ENCODE results near the gene RAD18. TPM values are rescaled to one million over a fixed set of nuclear protein-coding genes. Genes with fewer than 3 reads are reported as not detected.

Gene RAD18
- total RNA-seq, 4 donors from 2014 or later: 3.5 to 11.7 (median 10.7) TPM

DNA sequence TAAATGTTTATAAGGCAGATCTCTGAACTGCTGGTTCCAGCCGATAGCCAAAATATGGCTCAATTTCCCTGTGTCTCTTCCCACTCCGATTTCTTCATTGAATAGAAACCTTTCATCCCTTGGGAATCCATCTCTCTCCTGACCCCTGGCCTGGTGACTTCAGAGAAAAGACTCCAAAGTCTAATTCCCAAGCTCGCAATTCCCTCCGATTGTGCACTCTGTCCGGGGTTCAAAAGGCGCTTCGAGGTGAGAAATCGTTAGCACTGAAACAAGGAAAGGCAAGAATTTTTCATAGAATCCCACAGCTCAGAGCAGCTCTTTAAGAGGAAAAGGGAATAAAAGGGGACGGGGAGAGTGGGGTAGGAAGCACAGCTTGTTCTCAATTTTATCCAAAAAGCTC, 18.4 kb upstream of the RAD18 start:
- no peak overlapping the region for H3K4me3 ChIP-seq
- peaks cover 0 to 6% (median 0%) of the 10 kb centered on the region in 4 donors for H3K4me1 ChIP-seq
- H3K36me3 ChIP-seq: peaks cover 0 to 12% (median 0%) of the 10 kb centered on the region in 3 donors
- H3K27ac ChIP-seq: no peak overlapping the region
- DNase-seq (ENCODE audit: low spot score in 2 of 2): no peak
- peaks cover 0 to 8% of the 10 kb centered on the region in 2 donors for H3K27me3 ChIP-seq
- TF ChIP-seq EP300 (IDR thresholded peaks at IDR 0.05): no peak
- 37 to 42% methylated on average over 9 of the region's 9 CpGs for WGBS, 2 donors
- peaks cover 0 to 8% (median 0%) of the 10 kb centered on the region in 4 donors for H3K9me3 ChIP-seq

DNA sequence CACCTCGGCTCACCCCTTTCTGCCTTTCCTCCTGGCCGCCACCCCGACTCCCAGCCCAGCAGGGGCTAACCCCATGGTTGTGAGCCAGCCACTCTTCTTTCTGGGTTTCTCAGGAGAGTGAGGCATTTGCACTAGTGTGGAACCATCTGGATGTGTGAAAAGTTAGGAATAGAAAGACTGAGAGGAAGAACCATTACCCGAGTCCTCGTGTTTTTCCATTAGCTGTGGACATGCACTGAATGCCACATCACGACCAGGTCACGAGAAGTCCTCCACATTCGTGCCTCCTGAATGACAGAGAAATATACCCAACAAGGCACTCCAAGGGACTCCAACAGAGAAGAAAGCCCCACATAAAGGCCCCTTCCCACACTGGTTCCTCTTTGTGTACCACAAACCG, 18.0 kb upstream of the RAD18 start:
- Histone ChIP-seq H3K27me3 (peaks cover 0 to 8% of the 10 kb centered on the region in 2 donors), H3K36me3 (peaks cover 0 to 12% (median 0%) of the 10 kb centered on the region in 3 donors), H3K4me1 (peaks cover 0 to 6% (median 0%) of the 10 kb centered on the region in 4 donors), H3K4me3 (no peak overlapping the region), H3K9me3 (peaks cover 0 to 8% (median 0%) of the 10 kb centered on the region in 4 donors), H3K27ac (no peak overlapping the region)
- TF ChIP-seq EP300 (IDR thresholded peaks at IDR 0.05): no peak
- no peak for TF ChIP-seq POLR2A (IDR thresholded peaks at IDR 0.05)
- TF ChIP-seq, protein P1, sequence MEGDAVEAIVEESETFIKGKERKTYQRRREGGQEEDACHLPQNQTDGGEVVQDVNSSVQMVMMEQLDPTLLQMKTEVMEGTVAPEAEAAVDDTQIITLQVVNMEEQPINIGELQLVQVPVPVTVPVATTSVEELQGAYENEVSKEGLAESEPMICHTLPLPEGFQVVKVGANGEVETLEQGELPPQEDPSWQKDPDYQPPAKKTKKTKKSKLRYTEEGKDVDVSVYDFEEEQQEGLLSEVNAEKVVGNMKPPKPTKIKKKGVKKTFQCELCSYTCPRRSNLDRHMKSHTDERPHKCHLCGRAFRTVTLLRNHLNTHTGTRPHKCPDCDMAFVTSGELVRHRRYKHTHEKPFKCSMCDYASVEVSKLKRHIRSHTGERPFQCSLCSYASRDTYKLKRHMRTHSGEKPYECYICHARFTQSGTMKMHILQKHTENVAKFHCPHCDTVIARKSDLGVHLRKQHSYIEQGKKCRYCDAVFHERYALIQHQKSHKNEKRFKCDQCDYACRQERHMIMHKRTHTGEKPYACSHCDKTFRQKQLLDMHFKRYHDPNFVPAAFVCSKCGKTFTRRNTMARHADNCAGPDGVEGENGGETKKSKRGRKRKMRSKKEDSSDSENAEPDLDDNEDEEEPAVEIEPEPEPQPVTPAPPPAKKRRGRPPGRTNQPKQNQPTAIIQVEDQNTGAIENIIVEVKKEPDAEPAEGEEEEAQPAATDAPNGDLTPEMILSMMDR (IDR thresholded peaks at IDR 0.05): no peak
- no peak for DNase-seq (ENCODE audit: low spot score in 2 of 2)
- WGBS, 2 donors: 73% methylated on average over 9 of the region's 9 CpGs

DNA sequence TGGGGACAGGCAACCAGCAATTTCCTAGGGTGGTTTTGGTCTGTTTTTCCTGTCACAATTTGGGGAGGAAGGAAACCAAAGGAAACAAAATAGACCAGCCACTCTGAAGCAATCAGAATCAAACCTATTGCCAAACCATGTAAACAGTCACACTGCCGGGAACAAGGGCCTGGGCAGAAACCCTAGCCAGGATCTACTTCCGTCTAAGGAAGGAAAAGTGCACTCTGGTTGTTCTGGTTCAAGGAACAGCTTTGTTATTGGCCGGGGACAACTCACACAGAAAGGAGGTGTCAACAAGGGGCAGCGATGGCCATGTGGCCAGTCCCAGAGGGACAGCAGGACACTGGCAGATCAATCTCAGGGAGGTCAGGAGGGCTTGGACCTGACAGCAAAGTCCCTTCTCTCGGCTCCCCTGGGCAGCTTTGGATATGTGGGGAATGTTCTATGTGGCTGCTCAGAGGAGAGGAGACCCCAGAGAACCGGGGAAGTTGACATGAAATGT, 17.5 kb upstream of the RAD18 start:
- no peak for DNase-seq (ENCODE audit: low spot score in 2 of 2)
- Histone ChIP-seq H3K4me1 (peaks cover 0 to 6% (median 0%) of the 10 kb centered on the region in 4 donors), H3K36me3 (peaks cover 0 to 12% (median 0%) of the 10 kb centered on the region in 3 donors), H3K27me3 (peaks cover 0 to 11% of the 10 kb centered on the region in 2 donors), H3K27ac (no peak overlapping the region), H3K9me3 (peaks cover 0 to 8% (median 0%) of the 10 kb centered on the region in 4 donors), H3K4me3 (no peak overlapping the region)
- WGBS, 2 donors: 58 to 69% methylated on average over 6 of the region's 6 CpGs
- TF ChIP-seq EP300 (IDR thresholded peaks at IDR 0.05) (peak in 1 of 2 donors; percentile 18), POLR2A (IDR thresholded peaks at IDR 0.05) (no peak)
- TF ChIP-seq, protein P1 (IDR thresholded peaks at IDR 0.05): no peak

DNA sequence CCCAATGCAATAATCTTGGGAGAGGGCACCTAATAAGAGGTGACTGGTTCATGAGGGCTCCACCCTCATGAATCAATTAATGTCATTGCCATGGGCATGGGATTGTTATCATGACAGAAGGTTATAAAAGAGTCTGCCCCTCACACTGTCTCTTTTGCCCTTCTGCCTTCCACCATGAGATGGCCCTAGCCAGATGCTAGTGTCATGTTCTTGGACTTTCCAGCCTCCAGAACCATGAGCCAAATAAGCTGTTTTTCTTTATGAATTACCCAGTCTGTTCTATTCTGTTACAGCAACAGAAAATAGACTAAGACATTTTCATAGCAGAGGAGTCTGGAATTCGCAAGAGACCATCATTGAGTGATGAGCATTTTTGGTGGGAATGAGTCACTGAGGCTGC, 16.0 kb upstream of the RAD18 start:
- H3K27ac ChIP-seq: no peak overlapping the region
- no peak overlapping the region for H3K4me3 ChIP-seq
- peaks cover 0 to 6% (median 0%) of the 10 kb centered on the region in 4 donors for H3K4me1 ChIP-seq
- H3K9me3 ChIP-seq: peaks cover 0 to 8% (median 0%) of the 10 kb centered on the region in 4 donors
- WGBS, 2 donors: 82 to 94% methylated on average over 1 of the region's 1 CpG
- H3K36me3 ChIP-seq: no peaks in the 10 kb centered on the region
- TF ChIP-seq, protein P1 (IDR thresholded peaks at IDR 0.05): no peak
- TF ChIP-seq POLR2A (IDR thresholded peaks at IDR 0.05) (no peak), EP300 (IDR thresholded peaks at IDR 0.05) (no peak)
- no peak for DNase-seq (ENCODE audit: low spot score in 2 of 2)
- peaks cover 0 to 16% of the 10 kb centered on the region in 2 donors for H3K27me3 ChIP-seq

DNA sequence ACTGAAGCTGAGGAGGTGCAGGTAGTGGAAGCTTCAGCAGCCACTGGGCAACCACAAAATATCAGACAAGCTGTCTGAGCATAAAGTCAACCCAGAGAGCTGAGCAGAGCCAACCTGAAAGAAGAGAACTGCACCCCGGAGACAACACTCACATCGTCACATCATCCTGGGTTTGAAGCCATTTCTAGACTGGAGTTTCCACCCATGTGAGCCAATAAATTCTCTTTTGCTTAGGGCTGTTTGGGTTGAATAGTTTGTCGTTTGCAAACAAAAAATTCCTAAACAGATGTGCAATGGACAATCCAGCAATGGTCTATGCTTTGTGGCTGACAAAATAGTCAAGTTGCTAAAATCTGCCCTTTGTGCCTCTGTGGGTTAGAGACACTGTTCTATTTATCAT, 15.3 kb upstream of the RAD18 start:
- TF ChIP-seq EP300 (IDR thresholded peaks at IDR 0.05): no peak
- TF ChIP-seq, protein P1 (IDR thresholded peaks at IDR 0.05): no peak
- no peak for TF ChIP-seq POLR2A (IDR thresholded peaks at IDR 0.05)
- peaks cover 0 to 8% (median 0%) of the 10 kb centered on the region in 4 donors for H3K9me3 ChIP-seq
- no peak for DNase-seq (ENCODE audit: low spot score in 2 of 2)
- no peak overlapping the region for H3K4me3 ChIP-seq
- H3K27ac ChIP-seq: no peak overlapping the region
- H3K4me1 ChIP-seq: peaks cover 0 to 6% (median 0%) of the 10 kb centered on the region in 4 donors
- no peaks in the 10 kb centered on the region for H3K36me3 ChIP-seq
- peaks cover 0 to 16% of the 10 kb centered on the region in 2 donors for H3K27me3 ChIP-seq
- 33 to 61% methylated on average over 3 of the region's 3 CpGs for WGBS, 2 donors
